GM12891 (cell line): ENCODE results near the gene SIRPA.

Experiments used
- DNase-seq: peaks from one replicate; pipeline ENCODE4 v3.0.0; 2011; ENCODE audit warnings: low spot score; ENCODE audit not compliant: insufficient read length
- FAIRE-seq: peaks from 2 replicates; lab custom pipeline; 2011; peaks lifted over from hg19 to GRCh38; lab: Jason Lieb, UNC
- PAX5 ChIP-seq: IDR thresholded peaks from 2 replicates; pipeline ENCODE4 v1.6.1; 2011; ENCODE audit warnings: low read length, moderate library complexity, mild to moderate bottlenecking; ENCODE audit not compliant: insufficient read depth, severe bottlenecking
- POLR2A ChIP-seq: IDR thresholded peaks from 2 replicates; pipeline ENCODE4 v1.6.1; 2011; ENCODE audit warnings: low read depth, low read length, control low read depth
- POLR2AphosphoS5 ChIP-seq: IDR thresholded peaks from 2 replicates; pipeline ENCODE4 v1.6.1; 2011; ENCODE audit warnings: low read depth, low read length, control low read depth
- POU2F2 ChIP-seq: IDR thresholded peaks from 2 replicates; pipeline ENCODE4 v1.6.1; 2011; ENCODE audit warnings: low read depth, mild to moderate bottlenecking, control low read depth, low read length, moderate library complexity
- SPI1 ChIP-seq: IDR thresholded peaks from 2 replicates; pipeline ENCODE4 v1.6.1; 2011; ENCODE audit warnings: low read depth, low read length, control low read depth
- TAF1 ChIP-seq: IDR thresholded peaks from 2 replicates; pipeline ENCODE4 v1.6.1; 2011; ENCODE audit warnings: low read depth, low read length, control low read depth

Gene SIRPA

DNA sequence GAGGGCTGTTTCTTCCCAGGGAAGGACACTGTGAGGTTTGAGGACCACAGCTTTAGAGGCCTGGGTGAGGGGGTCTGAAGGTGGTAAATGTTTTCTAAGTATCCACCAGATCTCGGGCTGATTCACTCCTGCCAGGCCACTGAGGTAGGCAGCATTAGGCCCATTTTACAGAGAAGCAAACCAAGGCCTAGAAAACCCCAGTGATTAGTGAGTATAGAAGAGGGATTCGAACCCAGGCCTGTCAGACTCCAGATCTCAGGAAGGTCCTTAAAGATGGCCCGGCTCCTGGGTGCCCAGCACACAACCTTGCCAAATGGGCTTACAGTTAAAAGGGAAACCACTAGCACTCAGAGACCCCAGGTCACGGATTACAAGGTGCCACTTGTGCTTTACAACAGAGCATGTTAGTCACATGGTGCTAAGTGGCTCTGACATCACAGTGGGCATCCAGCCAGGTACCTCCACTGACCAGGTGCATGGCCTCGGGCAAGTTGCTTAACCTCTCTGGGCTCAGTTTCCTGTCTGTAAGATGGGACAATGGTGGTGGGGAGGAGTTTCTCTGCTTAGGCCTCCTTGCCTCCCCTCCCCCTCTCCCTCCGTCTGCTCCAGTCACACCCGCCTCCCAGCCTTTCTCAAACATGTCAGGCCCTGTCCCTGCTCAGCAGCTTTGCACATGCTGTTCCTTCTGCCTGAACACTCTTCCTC, 18.8 kb upstream of the SIRPA start:
- DNase-seq (no peak), FAIRE-seq (no peak)
- TF ChIP-seq POLR2A (no peak), POU2F2 (no peak), PAX5 (no peak), SPI1 (no peak), TAF1 (no peak), POLR2AphosphoS5 (no peak)

DNA sequence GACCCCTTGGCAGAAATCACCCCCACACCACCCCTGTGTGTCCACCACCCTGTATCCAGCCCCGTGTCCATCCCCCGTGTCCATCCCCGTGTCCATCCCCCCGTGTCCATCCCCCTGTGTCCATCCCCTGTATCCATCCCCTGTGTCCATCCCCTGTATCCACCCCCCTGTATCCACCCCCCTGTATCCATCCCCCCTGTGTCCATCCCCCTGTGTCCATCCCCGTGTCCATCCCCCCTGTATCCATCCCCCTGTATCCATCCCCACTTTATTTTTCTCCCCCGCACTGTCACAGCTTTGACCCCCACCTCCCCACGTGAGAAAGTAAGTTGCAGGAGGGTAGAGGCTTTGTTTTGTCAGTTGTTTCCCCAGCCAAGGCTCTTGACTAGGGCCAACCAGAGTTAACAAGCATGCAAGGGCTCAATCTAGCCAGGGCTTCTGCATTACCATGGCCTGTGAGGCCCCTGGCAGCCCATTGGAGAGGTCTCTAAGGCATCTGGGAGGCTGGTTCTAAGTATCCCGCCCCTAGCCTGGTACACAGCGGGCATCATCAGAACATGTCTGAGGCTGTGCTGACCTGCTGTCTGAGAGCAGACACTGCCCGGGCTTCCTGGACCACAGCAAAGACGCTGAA, 18.1 kb upstream of the SIRPA start:
- TF ChIP-seq POLR2AphosphoS5 (no peak), POLR2A (no peak), POU2F2 (no peak), SPI1 (no peak), TAF1 (no peak)
- DNase-seq: peak; percentile 95
- FAIRE-seq: peak; percentile 100

- no peak for DNase-seq
- no peak for FAIRE-seq
- TF ChIP-seq PAX5 (no peak), POLR2A (no peak), POU2F2 (no peak), SPI1 (no peak), POLR2AphosphoS5 (no peak), TAF1 (no peak)
Observed at GRCh38 chr20:1877609-1878200, 17.5 kb upstream of the SIRPA start.

DNA sequence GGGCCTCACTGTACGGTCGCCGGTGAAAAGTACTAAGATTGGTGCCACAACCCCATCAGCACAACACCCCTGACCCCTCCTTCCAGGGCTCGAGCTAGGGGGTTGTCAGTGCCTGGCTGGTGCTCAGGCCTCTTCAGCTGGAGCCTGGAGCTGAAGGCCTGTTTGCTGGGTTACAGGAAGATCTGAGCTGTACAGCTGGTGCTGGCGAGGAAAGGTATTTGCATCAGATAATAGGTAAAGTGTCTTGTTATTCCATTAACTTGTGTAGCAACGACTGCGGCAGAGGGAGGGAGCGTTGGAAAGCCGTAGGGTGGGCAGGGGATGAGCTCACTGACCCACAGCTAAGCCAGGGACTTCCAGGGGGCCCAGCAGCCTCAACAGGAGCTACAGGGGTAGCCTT, 15.8 kb upstream of the SIRPA start:
- DNase-seq (no peak), FAIRE-seq (no peak)
- TF ChIP-seq POLR2A: no peak
- no peak for TF ChIP-seq SPI1
- no peak for TF ChIP-seq POU2F2
- no peak for TF ChIP-seq TAF1
- no peak for TF ChIP-seq POLR2AphosphoS5
- TF ChIP-seq PAX5: no peak

- FAIRE-seq (no peak), DNase-seq (no peak)
- no peak for TF ChIP-seq POU2F2
- TF ChIP-seq SPI1: no peak
- TF ChIP-seq PAX5: no peak
- TF ChIP-seq POLR2AphosphoS5: no peak
- TF ChIP-seq TAF1: no peak
- TF ChIP-seq POLR2A: no peak
Observed at GRCh38 chr20:1879934-1880333, 15.3 kb upstream of the SIRPA start.

DNA sequence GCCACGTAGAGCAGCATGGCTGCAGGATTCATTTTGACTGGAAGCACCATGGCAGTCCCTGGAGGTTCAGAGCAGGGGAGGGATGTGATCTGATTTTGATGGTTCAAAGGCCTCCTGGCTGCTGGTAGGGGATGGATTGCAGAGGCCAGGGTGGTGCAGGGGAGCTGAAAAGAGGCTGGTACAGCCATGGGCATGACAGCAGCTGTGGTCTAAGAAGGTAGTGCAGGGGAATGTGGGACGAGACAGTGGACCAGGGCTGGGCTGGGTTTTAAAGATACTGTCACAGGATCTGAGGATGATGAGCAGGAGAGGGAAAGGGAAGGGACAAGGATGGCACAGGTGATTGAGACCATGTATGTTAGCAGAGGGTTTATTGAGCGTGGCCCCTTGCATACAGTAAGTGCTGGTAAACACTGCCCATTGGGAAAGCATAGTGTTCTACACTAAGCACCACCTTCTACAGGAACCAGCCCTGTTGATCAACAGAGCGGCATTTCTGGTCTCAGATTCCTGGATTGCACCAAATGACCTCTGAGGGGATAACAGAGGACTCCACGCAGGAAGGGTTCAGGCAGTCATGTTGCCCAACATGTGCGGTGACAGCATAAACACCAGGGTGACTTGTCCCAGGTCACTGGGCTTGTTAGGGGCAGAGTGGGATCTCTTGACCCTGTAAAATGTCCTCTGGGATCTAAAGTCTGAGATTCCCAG, 14.5 kb upstream of the SIRPA start:
- no peak for FAIRE-seq
- no peak for DNase-seq
- no peak for TF ChIP-seq TAF1
- TF ChIP-seq PAX5: no peak
- TF ChIP-seq POLR2AphosphoS5: no peak
- no peak for TF ChIP-seq POU2F2
- no peak for TF ChIP-seq SPI1
- TF ChIP-seq POLR2A: no peak

DNA sequence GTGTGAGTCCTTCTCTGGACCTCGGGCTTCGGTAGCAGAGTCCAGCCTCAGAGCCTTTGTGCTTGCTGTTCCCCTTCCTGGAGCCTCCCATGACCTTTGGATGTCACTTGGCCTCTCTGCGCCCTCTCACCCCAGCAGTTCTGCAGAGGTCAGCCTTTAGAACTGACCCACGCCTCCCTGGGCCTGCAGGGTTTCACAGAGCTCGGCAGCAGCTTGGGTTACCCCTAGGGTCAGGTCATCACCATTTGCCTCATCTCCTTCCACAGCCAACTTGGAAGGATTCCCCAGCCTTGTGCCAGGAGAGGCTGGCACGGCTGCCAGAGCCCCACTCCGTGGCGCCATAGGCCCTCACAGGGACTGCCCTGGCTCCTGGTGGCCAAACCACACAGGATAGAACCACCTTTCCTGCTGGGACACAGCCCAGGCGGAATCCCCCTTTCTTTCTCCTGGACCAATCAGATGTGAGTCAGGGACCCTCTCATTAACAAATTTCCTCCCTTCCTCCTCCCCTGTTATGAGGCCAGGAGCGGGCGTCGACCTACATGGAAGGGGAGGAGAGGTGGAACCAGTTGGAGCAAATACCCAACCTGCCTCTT, 13.9 kb upstream of the SIRPA start:
- FAIRE-seq (no peak), DNase-seq (no peak)
- TF ChIP-seq POLR2AphosphoS5 (no peak), PAX5 (no peak), POU2F2 (no peak), SPI1 (no peak), TAF1 (no peak), POLR2A (no peak)

DNA sequence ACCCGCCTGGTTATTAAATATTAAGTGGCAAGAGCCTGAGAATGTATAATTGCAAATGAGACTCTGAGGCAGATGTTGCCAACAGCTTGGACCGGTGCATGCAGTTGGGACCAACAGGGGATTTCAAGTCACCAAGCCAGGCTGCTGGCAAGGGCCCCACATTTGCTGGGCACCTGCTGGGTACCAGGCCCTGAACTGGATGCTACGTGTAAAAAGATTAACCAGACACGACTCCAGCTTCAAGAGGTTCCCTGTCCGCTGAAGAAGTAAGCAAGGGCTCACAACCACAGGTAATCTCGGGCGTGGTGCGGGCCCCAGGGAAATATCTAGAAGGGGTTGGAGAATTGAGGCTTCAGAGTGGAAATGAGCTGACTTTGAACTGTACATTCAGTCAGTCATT, 13.2 kb upstream of the SIRPA start:
- FAIRE-seq: no peak
- DNase-seq: no peak

GRCh38 chr20:1883986-1884385, 11.2 kb upstream of the SIRPA start:
- no peak for FAIRE-seq
- DNase-seq: no peak
- no peak for TF ChIP-seq POLR2A
- no peak for TF ChIP-seq POLR2AphosphoS5
- TF ChIP-seq POU2F2: no peak
- no peak for TF ChIP-seq SPI1
- no peak for TF ChIP-seq PAX5
- TF ChIP-seq TAF1: no peak

More for the DNA sequence above, 13.2 kb upstream of the SIRPA start:
- TF ChIP-seq SPI1: no peak
- TF ChIP-seq PAX5: no peak
- no peak for TF ChIP-seq POLR2AphosphoS5
- TF ChIP-seq POU2F2: no peak
- no peak for TF ChIP-seq TAF1
- no peak for TF ChIP-seq POLR2A
